GM18526 (cell line): Measurements from ENCODE around the gene LSM14B.

Source experiments
- POLR2A ChIP-seq: IDR thresholded peaks from 3 replicates; pipeline ENCODE4 v1.6.1; 2011; ENCODE audit not compliant: insufficient read length; ENCODE audit errors: extremely low read depth

LSM14B gene

GRCh38 chr20:62175711-62176110 is 53.4 kb downstream of the LSM14B start:
- TF ChIP-seq POLR2A, result no peak

GRCh38 chr20:62176866-62177265 is 54.6 kb downstream of the LSM14B start:
- TF ChIP-seq POLR2A, result no peak

- TF ChIP-seq POLR2A, result no peak
Observed at GRCh38 chr20:62177307-62177706, 55.0 kb downstream of the LSM14B start.

GRCh38 chr20:62178316-62179161 is 56.3 kb downstream of the LSM14B start:
- TF ChIP-seq POLR2A, result no peak

GRCh38 chr20:62179162-62179504 is 56.9 kb downstream of the LSM14B start:
- no peak for TF ChIP-seq POLR2A

- TF ChIP-seq POLR2A, result no peak
Observed at GRCh38 chr20:62181808-62182207, 59.5 kb downstream of the LSM14B start.

GRCh38 chr20:62182469-62183425 is 60.5 kb downstream of the LSM14B start, which contains the start of gene MTG2:
MTG2 (plus strand) TSS chr20:62183028; CDS start chr20:62193421, 10,393 bp downstream.
- TF ChIP-seq POLR2A, result peak; percentile 99

GRCh38 chr20:62183426-62184142 is 61.3 kb downstream of the LSM14B start:
- no peak for TF ChIP-seq POLR2A
